HG03175 (cell line): Measurements from ENCODE around the gene TRRAP.

Experiments used
- ATAC-seq: cut with Tn5 transposase; IDR thresholded peaks from one replicate; pipeline ENCODE4 v1.9.1; 2021; ENCODE audit warnings: mild to moderate bottlenecking, moderate library complexity; ENCODE audit not compliant: unreplicated experiment

Gene TRRAP

DNA sequence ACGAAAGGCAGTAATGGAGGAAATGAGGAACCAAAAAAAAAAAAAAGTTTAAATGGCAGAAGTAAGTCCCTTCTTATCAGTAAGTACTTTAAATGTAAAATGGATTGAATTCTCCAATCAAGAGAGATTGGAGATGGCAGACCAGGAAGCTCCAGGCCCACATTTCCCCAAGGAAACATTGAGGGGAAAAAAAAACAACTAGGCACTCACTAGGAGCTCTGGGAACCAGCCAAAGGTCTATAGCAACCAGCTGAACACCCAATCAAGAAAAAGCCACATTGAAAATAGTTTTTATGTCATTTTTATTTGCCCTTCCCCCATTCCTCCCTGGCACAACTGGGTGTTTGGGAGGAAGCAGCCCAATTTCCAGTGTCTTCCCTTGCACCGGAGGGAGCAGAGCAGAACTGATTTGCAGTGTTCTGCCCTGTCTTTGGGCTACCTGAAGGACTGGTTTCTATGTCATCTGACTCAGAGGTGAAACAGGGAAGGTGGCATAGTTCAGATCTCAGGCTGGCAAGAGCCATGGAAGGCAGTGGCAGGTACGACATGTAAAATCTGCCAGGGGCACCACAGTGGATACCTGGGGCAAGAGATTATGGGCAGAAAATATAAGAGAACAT is 143.7 kb downstream of the TRRAP start:
- no peak for ATAC-seq

DNA sequence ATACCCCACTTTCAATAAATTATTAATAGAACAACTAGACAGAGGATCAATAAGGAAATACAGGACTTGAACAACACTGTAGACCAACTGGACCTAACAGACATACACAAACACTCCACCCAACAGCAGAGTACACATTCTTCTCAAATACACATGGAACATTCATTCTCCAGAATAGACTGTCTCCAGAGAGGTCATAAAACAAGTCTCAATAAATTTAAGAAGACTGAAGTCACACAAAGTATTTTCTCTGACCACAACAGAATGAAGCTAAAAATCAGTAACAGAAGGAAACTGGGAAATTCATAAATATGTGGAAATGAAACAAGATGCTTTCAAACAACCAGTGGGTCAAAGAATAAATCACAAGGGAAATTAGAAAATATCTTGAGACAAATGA is 145.7 kb downstream of the TRRAP start:
- no peak for ATAC-seq

DNA sequence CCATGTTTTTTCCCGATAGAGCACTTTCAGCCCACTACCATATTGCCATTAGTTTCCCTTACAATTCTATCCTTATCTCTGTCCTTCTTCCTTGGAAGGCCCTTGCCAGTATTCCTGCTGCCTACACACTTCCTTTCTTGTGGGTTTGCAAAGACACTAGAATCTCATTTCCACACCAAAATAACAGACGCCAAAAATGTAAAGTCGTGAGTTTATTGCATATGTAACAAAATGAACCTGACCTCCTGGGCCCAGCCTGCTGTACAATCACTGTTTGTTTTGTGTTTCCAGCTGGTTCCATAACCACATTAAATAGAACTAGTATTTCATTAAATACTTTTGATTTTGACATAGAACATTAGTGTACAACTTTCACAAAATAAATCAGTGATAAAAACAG is 148.9 kb downstream of the TRRAP start:
- no peak for ATAC-seq

DNA sequence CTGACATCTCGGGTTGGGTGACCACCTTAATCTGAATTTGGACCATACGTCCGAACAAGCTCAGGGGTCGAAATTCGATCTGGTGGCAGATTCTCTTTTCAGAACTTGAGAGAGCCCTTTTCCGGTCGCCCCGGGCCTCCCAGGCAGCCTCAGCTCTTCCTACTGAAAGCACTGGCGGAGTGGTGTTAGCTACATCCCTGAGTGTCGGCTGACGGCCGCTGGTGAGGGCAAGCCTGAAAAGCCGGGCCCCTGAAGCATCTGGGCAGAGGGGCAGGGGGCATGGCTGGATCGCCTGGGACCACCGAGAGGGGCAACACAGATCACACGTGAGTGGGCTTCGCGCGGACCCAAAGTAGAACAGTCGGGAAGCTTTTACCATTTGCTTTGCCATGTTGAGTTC is 149.5 kb downstream of the TRRAP start:
- no peak for ATAC-seq

DNA sequence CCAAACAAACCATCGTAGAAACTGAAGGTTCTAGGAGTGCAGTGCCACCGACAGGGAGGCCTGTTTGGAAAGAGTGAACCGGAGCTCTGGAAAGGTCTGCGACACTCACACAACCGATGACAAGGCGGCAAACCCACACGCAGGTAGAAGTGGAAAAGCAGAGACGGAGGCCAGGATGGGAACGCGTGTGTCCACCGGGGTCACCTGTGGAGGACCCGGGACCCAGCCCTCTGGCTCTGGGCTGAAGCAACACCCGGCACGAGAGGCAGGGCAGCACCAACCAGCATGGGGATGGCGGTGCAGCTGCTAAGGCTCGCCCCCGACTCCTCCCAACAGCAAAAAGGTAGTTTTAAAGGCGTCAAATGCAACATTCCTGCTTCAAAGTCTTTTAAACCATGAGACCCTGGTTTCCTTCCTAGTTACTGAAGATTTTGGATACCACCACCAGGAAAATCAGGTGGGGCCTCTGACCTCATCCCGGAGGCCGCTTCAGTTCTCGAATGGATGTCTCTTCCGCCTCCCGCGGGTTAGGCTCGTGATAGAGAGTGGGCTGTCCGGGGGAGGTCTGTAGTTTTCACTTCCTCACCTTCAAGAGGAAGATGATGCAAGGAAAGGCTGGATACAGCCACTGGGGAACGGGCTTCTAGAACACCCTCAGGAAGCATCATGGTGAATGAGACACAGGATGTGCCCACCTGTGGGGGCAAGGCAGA is 150.1 kb downstream of the TRRAP start:
- ATAC-seq = no peak

DNA sequence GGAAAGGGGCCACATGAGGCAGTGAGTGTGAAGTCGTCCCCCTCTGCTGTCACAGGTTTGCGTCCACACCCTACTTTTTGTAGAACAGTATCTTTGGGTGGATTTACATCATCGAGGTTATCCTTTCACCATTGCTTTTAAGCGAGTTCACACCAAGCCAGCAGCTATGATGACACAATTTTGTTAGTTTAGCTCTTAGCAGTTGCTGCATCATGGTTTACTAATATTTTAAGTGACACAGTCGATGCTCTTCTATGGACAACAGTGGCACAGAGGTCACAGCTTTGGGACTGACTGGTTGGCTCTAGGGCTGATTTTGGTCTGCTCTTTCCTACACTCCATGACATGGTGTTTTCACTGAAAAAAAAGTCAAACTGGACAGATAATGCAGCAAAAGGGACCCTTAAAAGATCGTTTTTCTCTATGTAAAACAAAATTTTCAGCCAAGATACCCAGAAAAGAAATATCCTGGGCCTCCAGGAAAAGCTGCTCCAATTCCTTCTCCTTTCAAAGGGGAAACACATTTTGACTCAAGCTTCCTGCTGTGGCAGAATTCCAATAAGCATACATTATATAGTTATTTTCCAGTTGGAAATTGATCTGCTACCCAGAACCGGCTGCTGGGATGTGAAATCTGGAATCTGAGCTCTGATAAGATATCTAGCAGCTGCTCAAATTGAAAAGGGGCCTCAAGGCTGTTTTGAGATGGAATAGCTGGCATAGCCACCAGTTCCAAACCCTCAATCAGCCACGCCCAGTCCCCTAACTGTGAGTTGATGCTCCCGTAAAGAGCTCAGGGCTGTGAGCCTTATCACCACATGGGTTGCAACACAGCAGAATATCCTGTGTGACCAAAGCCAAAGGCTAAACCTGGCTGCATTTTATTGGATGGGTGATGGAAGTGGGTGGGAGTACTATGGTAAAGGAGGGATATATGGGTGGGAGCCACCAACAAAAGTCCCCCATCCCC is 151.4 kb downstream of the TRRAP start:
- no peak for ATAC-seq

DNA sequence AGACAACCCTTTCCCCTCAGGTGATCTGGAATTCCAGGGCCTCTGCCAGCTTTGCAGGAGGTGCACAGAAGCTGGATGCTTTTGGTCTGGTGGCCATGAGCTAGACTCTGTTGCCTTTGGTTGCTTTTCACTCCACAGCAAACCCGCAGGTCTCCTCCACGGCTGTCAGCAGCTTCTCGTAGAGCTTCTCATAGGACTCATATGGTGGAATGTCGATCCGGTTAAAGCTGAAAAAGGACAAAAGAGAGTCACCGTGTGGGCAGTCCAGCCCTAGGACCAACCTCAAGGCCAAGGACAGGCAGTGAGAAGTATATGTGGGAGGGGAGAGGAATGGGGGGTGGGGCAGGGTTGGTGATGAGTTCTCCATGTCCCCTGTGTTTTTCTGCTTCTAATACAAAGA is 152.1 kb downstream of the TRRAP start:
- no peak for ATAC-seq

DNA sequence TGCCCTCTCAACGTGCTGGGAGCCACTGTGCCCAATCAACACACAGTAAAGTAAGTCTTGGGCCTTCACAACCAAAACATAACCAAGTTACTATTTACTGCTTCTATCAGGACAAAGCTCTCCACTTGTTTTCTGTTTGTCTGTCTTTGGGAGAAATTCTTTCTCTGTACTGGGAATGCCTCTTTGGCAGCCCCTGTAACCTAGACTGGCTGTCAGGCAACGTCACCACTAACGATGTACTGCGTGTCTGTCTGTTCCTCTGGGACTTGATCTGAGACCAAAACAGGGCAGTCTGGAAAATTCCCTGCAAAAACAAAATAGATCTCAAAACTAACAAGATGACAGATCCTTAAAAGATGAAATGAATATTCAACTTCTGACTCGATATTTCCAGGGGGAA is 152.6 kb downstream of the TRRAP start:
- ATAC-seq = no peak

DNA sequence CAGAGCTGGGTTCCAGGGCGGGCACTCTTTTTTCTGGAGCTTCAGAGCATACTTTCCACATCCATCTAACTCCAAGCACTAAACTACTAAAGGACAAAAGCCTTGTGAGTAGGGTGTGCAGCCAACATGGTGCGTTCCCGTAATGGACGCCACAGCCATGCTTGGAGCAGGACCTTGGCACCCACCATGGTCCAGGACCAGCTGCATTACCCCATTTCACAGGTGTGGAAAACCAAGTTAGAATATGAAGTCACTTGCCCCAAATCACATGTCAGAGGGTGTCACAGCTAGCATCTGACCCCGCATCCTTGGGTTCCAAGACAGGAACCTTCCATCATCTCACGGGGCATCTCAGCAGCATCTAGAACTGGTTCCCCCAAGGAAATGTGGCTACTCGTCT is 153.2 kb downstream of the TRRAP start:
- ATAC-seq = no peak

DNA sequence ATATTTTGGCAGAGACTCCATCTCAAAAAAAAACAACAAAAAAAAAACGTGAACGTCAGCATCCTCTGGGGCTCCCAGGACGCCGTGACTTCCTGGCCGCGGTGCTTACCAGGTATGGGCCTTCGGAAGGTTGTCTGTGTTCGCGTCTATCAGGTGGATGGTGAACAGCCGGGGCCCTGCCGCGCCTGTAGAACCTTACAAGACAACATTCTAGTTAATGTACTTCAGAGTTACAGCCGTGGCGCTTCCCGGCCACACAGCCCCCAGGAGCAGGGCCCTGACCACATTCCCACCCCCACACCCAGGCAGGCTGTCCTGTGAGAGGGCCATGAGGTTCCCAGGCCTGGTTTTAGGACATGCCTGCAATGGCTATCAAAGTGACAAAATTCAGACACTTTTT is 154.6 kb downstream of the TRRAP start:
- ATAC-seq = no peak

DNA sequence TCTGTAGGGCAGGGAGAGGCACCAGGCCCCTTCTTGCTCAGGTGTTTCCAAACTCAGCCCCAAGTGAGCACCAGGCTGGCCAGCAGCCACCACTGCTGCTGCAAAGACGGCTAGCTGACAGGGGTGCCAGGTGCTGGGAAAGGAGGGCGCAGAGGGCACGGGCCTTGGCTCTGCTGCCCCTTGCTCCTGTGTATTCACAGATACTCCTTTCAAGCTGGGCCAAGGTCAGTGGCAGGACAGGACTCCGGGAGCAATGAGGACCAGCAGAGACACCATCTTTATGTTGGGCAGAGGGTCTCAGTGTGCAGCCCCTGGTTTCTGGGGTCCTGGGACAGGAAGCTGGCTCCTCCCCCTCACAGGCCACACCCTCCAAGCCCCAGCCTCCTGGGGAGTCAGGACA is 155.4 kb downstream of the TRRAP start:
- ATAC-seq = no peak

DNA sequence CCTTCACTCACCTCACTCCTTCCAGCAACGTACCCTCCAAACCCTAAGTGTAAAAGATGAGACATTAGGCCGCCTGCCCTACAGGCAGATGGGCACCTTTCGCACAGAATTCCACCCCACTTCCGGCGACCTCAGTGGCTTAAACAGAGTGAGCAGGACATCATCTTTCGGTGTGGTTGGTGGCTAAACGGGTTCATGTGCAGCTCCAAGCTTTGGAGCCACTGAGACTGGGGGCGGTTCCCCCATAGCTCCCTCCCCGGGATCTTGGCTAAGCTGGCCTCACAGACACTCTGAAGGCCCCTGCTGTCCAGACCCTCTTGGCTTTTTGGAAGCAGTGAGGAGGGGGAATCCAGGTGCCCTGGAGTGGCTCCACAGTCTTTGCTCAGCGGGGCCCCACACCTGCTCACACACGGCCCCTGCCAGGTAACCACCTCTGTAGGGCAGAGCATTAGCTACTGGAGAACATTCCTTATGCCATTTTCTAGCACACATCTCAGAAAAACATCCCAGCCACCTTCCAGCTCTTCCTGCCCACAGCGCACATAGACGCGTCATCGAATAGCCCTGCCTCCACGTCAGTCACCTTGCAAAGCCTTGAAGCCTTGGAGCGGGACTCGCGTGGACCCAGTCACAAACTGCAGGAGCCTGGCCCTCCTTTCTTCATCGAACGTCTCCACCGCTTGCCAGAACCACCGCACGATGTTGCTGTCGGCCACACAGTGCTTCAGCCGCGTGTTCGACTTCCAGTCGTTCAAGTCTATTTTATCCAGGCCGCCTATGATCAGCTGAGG is 156.8 kb downstream of the TRRAP start:
- no peak for ATAC-seq

DNA sequence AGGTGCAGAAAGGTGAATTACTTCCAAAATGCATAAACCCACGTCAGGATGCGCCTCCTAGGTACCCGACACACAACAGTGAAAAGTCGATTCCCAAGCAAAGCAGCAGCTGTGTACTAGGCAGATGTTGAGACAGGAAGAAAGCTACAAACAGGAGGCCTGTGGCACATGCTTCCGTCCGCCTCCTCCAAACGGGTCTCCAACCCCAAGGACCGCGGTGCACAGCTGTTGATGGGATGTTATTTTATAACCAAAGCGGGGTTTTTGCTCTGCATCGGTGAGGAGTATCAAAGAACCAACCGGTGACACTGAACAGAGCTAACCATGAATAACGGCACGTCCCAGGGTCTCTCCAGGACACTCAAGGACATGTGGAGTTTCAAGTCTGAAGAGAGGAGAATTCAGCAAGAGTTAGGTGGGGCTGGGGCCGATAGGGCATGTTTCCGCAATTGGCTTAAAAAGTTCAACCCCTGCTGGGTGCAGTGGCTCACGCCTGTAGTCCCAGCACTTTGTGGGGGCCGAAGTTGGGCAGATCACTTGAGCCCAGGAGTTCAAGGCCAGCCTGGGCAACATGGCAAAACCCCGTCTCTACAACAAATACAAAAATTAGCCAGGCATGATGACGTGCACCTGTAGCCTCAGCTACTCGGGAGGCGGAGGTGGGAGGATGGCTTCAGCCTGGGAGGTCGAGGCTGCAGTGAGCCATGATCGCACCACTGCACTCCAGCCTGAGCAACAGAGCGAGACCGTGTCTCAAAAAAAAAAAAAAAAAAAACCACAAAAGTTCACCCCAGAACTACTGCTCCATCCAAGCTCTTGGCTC is 157.6 kb downstream of the TRRAP start:
- ATAC-seq = no peak

DNA sequence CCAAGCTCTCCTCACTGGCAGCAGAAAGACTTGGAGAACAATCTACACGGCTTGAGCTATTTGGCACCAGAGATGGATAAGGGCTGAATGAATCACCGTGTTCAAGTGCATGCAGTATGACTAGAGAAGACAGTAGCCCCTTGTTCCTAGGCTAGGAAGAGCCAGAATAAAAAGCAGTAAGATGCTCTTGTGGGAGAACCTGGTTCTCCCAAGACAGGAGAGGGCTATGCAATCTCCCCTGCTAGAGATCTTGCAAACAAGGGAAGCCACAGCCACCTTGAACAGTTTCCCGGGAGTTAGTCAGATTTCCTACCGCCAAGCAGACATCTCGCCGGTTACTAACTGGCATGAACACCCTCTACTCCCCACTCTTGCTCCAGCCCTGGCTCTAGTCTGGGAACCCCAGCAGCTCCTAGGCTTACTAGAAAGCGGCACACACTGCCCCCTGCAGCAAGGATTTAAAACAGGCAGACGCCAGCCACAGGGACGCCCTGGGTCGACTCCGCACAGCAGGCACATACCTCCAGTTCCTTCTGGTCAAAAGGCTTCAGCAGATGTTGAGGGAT is 158.3 kb downstream of the TRRAP start:
- no peak for ATAC-seq

DNA sequence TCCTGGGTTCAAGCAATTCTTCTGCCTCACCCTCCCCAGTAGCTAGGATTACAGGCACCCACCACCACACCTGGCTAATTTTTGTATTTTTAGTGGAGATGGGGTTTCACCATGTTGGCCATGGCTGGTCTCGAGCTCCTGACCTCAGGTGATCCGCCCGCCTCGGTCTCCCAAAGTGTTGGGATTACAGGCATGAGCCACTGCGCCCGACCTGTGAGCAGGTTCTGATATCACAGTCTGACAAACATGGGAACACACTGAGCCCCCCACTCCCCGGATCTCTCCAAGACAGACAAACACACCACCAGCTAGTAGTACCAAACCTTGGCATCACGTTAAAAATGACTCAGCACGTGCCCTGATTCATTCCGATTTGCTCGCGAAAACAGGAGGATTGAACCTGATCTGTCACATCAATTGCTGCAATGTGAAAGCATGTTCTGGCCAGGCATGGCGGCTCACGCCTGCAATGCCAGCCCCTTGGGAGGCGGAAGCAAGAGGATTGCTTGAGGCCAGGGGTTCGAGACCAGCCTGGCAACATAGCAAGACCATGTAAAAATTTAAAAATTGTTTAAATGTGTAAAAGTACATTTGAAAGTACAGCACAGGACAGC is 159.1 kb downstream of the TRRAP start:
- no peak for ATAC-seq

DNA sequence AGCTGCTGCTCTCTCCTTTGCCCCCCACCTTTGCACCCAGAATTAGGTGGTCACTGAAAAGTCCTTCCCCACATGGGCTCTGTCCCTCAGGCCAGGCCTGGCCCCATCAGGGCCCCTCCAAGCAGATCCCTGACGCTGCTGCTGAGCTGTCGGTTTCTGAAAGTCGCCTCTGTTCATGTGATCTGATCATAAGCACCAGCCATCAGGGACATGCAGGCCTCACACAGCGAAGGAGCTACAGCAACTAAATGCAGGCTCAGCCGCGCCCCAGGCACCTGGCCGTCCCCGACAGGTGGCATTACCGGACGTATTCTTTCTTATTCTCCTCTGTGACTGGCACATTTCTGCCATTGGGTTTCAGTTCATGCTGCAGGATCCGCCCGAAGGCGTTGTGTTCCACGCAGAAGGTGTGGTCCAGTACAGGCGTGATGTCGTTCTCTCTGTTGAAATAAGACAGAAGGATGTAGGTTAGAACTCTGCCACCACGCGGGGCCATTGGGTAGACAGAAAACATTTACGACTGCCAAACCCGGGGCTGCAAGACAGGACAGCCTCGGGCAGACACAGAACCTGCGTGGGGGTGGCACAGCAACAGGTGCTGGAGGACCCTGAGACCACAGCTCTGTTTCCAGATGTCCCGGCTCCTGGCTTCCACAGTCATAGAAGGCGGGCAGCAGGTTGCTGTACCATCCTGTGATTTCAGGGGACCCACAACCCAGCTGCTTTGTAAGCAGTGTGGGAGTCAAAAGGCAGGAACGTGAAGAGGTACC is 159.9 kb downstream of the TRRAP start:
- no peak for ATAC-seq

DNA sequence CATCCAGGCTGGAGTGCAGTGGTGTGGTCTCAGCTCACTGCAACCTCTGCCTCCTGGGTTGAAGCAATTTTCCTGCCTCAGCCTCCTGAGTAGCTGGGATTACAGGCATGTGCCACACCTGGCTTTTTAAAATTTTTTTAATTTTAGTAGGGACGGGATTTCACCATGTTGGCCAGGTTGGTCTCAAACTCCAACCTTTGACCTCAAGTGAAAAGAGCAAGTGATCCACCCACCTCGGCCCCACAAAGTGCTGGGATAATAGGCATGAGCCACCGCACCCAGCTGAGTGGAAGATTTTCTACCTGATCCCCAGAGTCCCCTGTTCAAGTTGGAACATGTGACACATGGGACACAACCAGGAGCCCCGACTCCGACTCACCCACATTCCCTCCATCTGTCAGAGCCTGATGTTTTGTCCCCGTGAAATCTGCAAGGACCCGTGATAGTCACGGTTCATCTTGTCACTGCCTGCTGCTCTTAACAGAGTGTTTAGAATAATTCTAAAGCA is 161.1 kb downstream of the TRRAP start:
- ATAC-seq = no peak
